DMS114 treated with DMSO at 0.1 percent for 48 hours (cell line): ENCODE measurements around the gene CDHR3.

Source experiments
- DNase-seq: peaks from one replicate; lab custom pipeline; 2025; ENCODE audit not compliant: unreplicated experiment; lab: John Stamatoyannopoulos, UW

Gene CDHR3

GRCh38 chr7:106021151-106022067 is 58.3 kb downstream of the CDHR3 start:
- no peak for DNase-seq

- no peak for DNase-seq
Measured at GRCh38 chr7:106022193-106022821, 59.2 kb downstream of the CDHR3 start.

- DNase-seq: no peak
Measured at GRCh38 chr7:106023369-106024322, 60.6 kb downstream of the CDHR3 start.

GRCh38 chr7:106026101-106026500 is 63.0 kb downstream of the CDHR3 start:
- DNase-seq: no peak

GRCh38 chr7:106029451-106029850 is 66.4 kb downstream of the CDHR3 start:
- no peak for DNase-seq

GRCh38 chr7:106029941-106030340 is 66.9 kb downstream of the CDHR3 start:
- DNase-seq: no peak

GRCh38 chr7:106031300-106032035 is 68.4 kb downstream of the CDHR3 start:
- DNase-seq: no peak

GRCh38 chr7:106032295-106032694 is 69.2 kb downstream of the CDHR3 start:
- no peak for DNase-seq

- no peak for DNase-seq
Measured at GRCh38 chr7:106033735-106034134, 70.7 kb downstream of the CDHR3 start.

GRCh38 chr7:106034383-106034782 is 71.3 kb downstream of the CDHR3 start:
- no peak for DNase-seq

GRCh38 chr7:106035568-106035967 is 72.5 kb downstream of the CDHR3 start:
- DNase-seq: no peak

GRCh38 chr7:106036004-106036403 is 72.9 kb downstream of the CDHR3 start:
- DNase-seq: no peak

GRCh38 chr7:106037489-106038176 is 74.6 kb downstream of the CDHR3 start:
- no peak for DNase-seq

- no peak for DNase-seq
Measured at GRCh38 chr7:106038289-106038688, 75.2 kb downstream of the CDHR3 start.

- no peak for DNase-seq
Measured at GRCh38 chr7:106038916-106039315, 75.9 kb downstream of the CDHR3 start.

- DNase-seq: no peak
Measured at GRCh38 chr7:106039486-106040060, 76.5 kb downstream of the CDHR3 start.

GRCh38 chr7:106041140-106041717 is 78.2 kb downstream of the CDHR3 start:
- DNase-seq: peak; percentile 17

GRCh38 chr7:106042196-106042611 is 79.1 kb downstream of the CDHR3 start:
- DNase-seq: no peak

- DNase-seq: no peak
Measured at GRCh38 chr7:106045139-106045538, 82.1 kb downstream of the CDHR3 start.
